Caki2 (cell line): Measurements from ENCODE around the gene CIRBP. TPM values are rescaled to one million over a fixed set of nuclear protein-coding genes. Genes with fewer than 3 reads are reported as not detected.
A peak's percentile ranks its signal among the peaks of the same experiment; 100 is the strongest.
"Not testable (repeated sequence)": the region's sequence is repeated elsewhere in the genome, so short reads cannot be mapped to it uniquely, and the experiment has no call there.

ENCODE experiments used
- DNase-seq: peaks from one replicate; pipeline ENCODE4 v3.0.0-alpha.2; 2015; ENCODE audit warnings: low read depth
- in situ Hi-C: cut with HindIII; loops from 2 replicates; pipeline ENCODE4 v1.10.0; 2016; ENCODE audit warnings: low sequenced_read_pairs, low pct_unique_long_range_greater_than_20kb, mixed read lengths
- total RNA-seq: library from RNA; depleted of rRNA; stranded (reverse); fragments of >200 nt; shearing (Covaris generic); gene quantifications from 2 replicates; pipeline ENCODE4 v1.2.3, GENCODE V29; 2014; ENCODE audit warnings: low replicate concordance

Gene CIRBP
- total RNA-seq, 1 experiment from 2014 or later: 84.1 TPM

DNA sequence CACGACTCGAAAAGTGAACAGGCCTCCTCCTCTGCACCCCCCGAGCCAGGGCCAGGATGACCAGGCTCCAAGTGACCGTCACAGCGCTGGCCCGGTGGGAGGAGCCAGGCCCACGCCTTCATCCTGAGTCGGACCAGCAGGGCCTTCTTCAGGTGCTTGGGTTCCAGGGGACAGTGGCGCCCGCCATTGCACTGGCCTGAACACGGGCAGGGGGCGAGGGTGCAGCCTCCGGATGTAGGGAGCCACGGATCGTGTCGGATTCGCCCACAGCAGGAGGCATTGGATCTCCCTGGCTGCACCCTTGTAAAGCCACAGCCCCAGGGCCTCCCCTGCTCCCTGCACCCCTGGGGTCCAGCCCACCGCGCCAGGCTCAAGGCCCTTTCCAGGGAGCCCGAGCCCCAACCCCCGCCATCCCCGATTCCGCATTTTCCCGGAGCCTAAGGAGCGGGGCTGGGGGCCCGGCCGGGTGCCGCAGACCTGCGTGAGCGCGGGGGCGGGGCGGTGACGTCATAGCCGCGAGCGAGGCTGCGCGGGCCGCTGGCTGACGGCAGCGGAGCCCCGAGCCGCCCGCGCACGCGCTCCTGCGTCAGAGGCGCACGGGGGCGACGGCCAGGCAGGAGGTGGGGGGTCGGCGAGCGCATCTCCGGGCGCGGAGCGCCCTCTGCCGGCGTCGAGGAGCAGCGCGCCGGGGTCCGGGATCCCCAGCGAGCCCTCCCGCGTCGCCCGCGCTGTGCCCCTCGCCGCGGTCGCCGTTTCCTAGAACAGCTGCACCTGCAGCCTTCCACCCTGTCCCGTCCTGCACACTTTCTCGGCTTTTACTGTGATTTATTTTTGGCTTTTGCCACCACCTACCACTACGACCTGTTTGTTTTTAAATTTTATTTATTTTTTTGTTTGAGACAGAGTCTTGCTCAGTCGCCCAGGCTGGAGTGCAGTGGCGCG, 29.1 kb upstream of the CIRBP start:
- DNase-seq: peak; percentile 59
- in situ Hi-C loops: no loop called here

DNA sequence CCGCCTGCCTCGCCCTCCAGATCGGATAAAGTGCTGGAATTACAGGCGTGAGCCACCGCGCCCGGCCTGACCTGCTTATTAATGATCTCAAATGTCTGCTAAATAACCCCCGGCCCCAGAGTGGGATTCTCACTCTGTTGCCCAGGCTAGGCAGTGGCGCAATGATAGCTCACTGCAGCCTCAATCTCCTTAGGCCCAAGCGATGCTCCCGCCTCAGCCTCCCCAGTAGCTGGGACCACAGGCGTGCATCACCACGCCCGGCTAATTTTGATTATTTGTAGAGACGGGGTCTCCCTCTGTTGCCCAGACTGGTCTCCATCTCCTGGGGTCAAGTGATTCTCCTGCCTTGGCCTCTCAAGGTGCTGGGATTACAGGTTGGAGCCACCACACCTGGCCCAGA, 28.2 kb upstream of the CIRBP start:
- in situ Hi-C loops: no loop called here
- DNase-seq: no peak

DNA sequence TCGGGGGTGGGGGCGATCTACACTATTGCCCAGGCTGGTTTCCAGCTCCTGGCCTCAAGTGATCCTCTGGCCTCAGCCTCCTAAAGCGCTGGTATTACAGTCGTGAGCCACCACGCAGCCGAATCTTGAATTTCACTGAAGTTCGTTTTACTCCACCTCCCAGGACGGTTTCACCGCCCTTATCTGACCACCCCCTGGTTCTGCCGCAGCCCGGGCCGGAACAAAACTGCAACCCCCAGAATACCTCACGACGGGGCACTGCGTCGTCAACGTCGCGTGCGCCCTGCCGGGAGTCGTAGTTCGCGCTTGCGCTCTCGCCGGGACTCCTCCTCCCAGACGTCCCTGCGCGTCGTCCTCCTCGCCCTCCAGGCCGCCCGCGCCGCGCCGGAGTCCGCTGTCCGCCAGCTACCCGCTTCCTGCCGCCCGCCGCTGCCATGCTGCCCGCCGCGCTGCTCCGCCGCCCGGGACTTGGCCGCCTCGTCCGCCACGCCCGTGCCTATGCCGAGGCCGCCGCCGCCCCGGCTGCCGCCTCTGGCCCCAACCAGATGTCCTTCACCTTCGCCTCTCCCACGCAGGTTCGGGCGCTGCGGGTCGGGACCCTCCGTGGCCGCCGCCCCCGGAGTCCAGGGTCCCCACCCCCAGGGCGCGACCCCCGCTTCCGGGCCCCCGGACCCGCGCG, 27.6 kb upstream of the CIRBP start, which contains the start of gene ATP5F1D:
TSS of gene ATP5F1D (plus strand) at position 335 of the 679 bp plus-strand sequence. CDS start at position 435, 100 bp downstream.
- in situ Hi-C loops: no loop called here
- DNase-seq: peak; percentile 81

DNA sequence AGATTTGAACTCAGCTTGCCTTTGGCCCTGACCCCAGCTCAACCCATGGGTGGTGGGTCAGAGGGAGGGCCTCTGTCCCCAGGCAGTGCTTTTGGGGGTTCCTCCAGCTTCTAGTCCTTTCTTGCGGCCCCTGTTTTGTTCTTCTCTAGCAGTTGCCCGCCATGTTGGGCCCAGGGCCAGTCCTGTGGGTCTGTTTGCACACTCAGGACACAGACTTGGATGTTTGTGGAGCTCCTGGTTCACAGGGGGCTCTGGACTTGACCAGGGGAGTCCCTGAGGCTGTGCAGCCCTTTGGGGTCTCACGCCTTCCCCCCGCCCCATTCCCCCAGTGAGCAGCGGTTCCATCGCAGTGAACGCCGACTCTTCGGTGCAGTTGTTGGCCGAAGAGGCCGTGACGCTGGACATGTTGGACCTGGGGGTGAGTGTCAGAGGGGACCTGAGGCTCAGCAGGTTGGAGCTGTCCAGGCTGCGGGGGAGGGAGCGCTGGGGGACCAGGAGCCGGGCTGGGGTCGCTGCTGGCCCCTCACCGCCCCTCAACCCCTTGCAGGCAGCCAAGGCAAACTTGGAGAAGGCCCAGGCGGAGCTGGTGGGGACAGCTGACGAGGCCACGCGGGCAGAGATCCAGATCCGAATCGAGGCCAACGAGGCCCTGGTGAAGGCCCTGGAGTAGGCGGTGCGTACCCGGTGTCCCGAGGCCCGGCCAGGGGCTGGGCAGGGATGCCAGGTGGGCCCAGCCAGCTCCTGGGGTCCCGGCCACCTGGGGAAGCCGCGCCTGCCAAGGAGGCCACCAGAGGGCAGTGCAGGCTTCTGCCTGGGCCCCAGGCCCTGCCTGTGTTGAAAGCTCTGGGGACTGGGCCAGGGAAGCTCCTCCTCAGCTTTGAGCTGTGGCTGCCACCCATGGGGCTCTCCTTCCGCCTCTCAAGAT, 25.1 kb upstream of the CIRBP start:
- in situ Hi-C loops: no loop called here
- peak; percentile 63 for DNase-seq

DNA sequence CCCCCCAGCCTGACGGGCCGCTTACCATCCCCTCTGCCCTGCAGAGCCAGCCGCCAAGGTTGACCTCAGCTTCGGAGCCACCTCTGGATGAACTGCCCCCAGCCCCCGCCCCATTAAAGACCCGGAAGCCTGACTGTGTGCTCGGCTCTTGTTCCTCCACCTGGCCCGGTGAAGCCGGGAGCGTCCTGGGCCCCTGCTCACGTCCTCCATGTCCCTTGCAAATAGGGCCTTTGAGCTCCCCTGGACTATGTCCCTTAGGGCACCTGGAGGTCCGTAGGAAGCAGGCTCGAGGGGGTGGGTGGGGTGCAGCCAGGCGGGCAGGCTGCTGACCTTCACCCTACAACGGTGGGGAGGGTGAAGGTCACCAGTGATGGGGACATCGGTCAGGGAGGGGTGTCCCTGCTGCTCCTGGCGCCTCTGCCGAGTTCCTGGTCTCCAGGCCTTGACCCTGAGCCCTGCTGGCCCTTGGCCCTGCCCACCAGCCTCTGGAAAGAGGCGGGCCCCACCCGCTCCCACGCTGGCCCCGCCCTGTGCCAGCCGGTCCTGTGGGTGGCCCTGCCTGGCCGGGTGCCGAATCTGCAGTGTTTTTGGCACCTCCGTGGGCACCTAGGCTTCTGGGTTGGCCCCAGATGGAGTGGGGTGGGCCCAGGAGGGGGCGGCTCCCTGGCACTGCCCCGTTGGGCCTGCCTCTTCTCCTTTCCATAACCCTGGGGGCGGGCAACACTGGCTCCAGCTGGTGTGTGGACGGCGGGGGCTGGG, 24.3 kb upstream of the CIRBP start:
- in situ Hi-C loops: no loop called here

DNA sequence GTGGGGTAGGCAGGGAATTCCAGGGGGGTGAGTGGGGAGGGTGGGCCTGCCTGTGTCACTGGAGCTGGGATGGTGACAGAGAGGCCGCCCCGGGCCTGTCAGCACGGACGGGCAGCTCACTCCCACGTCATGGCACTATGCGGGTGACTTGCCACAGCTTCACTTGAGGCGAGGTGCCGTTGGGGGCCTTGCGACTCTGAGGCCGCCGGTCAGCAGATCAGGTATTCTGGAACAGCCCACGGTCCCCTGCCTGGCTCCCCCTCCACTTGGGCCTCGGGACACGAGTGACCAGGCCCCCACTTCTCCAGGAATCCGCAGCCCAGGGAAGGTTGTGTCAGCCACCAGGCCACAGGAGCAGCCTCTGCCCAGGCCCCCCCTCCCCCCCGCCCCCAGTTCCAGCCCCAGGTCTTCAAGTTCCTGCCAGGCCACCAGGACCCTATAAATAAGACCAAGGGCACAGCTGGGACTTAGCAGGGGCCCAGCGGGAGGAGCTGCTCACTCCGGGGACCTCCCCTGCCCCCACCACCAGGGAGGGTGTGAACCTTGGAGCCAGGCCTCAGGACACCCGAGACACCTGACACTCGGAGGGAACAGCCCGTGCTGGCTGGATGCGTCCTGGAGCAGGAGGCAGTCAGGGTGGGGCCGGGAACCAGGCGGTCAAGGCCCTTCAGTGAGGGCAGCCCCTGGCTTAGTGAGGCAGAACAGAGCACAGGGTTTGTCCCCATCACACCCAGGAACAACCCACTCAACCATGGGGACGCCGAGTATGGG, 23.5 kb upstream of the CIRBP start:
- DNase-seq: peak; percentile 80
- in situ Hi-C loops: no loop called here

More for the DNA sequence above, 24.3 kb upstream of the CIRBP start:
- DNase-seq: peak; percentile 46

DNA sequence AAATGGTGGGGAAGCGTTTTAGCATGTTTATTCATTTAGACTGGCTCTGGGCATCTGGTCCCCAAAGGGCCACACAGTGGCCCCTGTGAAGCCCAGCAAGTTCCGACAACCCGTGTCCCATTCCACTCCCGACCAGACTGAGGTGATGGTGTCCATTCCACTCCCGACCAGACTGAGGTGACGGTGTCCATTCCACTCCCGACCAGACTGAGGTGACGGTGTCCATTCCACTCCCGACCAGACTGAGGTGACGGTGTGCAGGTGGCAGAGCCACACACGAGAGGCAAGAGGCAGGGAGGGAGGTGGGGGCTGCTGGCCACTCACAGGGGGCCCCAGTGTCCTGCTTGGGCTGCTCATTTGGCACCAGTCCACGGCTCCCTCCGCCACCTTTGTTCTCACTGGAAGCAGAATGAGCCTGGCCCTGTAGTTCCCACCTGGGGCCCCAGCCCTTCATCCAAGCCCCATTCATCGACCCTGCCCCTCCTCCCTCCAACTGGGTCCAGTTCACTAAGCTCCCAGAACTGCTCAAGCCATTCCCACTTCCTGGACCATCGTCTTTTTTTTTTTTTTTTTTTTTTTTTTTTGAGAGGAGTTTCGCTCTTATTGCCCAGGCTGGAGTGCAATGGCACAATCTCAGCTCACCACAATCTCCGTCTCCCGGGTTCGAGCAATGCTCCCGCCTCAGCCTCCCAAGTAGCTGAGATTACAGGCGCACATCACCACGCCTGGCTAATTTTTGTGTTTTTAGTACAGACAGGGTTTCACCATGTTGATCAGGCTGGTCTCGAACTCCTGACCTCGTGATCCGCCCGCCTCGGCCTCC, 22.7 kb upstream of the CIRBP start:
- DNase-seq: peak; percentile 58
- in situ Hi-C loops: not testable (repeated sequence)

DNA sequence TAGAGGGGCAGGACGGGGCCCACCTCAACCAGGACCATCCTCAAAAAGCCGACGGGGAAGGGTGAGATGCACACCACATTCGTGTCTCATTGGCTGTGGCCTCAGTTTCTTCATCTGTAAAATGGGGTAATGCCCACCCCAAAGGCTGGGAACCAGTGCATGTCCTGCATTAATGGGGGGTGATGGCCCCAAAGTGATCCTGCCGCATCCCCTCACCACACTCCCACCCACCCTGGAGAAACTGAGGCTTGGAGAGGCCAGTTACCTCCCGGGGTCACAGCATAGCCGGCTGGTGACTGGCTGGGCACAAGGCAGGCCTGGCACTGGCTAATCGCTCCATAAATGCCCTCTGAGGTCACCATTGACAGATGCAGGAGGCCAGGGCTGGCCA, 21.4 kb upstream of the CIRBP start:
- in situ Hi-C loops: no loop called here
- DNase-seq: no peak

DNA sequence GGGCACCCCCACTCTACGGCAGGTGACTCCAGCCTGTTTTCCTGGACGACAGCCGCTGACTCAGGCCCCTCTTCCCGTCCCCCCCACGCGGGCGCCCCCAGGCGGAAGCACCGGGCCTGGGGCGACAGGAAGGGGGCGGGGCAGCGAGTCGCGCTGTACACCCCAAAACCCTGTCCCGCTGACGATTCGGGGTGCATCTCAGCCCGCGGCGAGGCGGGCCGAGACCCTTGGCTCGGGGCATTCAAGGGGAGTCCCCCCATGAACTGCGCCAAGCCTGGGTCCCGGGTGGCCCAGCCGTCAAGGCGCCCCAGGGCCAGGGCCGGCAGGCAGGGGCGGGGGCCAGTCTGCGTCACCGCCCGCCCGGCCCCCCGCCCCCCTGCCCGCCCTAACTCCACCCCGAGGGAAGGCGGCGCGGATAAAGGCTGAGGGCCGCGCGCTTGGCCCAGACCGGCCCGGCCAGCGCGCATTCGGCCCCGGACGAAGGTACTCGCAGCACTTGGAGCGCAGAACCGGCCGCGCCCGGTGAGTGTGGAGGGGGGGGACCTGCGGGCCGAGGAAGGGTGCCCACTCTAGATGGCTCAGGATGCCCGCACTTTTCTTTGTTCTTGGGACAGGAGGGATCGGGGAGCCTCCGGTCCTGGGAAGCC, 20.9 kb upstream of the CIRBP start, which contains the start of gene MIDN:
TSS of gene MIDN (plus strand) at position 445 of the 647 bp plus-strand sequence. CDS start 1,714 bp downstream, outside the sequence.
- DNase-seq: peak; percentile 83
- in situ Hi-C loops: no loop called here

DNA sequence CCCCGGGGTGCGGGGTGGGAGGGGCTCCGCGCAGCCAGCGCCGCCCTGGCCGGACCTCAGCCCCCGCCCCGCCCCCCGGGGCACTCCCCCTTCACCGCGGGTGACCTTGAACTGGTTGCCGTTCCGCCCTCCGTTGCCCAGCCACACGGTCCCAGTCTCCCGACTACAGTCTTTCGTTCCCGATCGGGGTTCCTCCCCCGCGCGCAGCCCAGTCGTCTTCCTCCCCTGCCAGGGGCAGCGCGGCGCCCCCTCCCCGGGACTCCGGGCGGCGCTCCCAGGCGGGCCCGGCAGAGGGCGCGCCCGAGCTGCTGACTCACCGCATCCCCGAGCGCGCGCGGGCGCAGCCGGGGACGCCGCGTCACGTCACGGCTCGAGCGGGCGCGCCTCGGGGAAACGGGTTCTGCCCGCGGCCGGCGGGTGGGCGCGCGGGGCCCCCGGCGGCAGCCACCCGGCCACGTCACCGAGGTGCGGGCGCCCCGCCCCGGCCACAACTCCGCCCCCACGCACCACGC, 20.3 kb upstream of the CIRBP start:
- DNase-seq: peak; percentile 80
- in situ Hi-C loops: no loop called here

DNA sequence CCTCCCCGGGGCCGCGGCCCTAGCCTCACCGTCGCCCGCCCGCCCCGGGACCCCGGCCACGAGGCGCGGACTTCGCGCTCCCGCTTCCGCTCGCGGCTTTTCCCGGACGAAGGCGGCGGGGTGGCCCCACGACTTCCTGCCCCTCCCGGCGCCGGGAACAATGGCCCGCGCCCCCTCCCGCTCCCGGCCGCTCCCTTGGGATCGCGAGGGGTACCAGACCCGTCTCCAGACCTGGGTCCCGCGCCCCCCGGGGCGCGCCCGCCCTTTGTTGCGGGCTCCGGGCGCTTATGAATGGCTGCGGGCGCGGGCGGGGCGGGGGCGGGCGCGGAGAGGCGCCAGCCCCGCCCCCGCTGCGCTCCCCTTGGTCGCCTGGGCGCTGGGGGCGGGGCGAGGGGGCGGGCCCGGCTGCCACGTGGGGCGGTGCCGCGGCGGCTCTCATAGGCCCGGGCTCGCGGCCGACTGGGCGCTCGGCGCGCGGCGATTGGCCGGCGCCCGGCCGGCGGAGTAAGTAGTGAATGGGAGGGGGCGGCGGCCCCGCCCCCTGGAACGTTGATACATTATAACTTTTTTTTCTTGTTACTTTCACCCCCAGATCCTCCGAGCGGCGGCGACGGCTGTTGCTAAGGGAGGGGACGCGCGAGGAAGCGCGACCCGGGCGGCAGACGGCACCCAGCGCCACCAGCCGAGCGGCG, 19.7 kb upstream of the CIRBP start:
- in situ Hi-C loops: no loop called here
- peak; percentile 85 for DNase-seq

DNA sequence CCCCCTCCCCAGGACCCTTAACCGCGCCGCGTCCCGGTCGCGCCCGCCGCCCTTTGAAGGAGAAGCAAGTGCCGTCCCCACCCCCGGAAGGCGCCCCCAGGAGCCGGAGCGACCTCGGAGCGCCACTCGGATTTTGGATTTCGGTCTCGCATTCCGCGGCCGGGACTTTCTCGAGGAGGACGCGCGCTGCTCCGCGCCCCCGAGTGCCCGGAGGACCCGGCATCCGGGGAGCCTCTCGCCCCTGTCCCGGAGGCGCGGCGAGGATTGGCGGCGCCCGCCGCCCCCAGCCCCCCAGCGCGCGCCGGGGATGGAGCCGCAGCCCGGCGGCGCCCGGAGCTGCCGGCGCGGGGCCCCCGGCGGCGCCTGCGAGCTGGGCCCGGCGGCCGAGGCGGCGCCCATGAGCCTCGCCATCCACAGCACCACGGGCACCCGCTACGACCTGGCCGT, 19.1 kb upstream of the CIRBP start:
- DNase-seq: no peak
- in situ Hi-C loops: no loop called here

DNA sequence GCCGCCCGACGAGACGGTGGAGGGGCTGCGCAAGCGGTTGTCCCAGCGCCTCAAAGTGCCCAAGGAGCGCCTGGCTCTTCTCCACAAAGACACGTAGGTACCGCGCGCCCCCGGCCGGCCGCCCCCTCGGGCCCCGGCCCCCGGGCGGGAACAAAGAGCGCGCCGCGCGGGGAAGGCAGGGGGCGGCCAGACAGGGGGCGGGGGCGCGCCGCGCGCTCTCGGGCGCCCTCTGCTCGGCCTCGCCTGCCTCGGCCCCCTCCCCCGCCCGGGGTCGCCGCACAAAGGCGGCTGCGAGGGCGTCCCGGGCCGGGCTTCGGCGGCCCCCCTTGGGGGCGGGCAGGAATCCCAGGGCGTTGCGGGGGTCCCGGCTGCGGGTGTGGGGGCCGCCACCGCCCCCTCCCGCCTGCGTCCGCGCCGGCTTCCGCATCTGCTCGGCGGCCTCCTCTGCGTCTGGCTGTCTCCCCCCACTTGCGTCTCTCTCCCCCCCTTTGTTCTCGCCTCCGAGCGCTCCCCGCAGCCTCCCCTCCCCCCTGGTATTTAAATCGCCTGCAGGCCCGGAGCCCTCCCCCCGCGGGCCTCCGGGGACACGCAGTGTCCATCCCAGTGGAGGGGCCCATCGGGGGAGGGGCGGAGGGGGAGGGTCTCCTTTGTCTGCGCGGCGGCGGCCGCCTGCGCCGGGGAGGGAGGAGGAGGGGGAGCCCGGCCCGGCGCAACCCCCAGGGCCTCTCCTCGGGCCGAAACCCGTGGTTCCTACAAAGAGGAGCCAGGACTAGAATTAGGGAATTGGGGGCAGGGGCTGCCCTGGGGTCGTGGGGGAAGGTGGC, 18.5 kb upstream of the CIRBP start:
- in situ Hi-C loops: no loop called here
- DNase-seq: peak; percentile 37
